Subcutaneous adipose tissue (tissue), 4 donors: ENCODE results near the gene SPTBN1. TPM values are rescaled to one million over a fixed set of nuclear protein-coding genes. Genes with fewer than 3 reads are reported as not detected.

Source experiments
- total RNA-seq, 4 donors: library from RNA; depleted of rRNA; stranded (reverse); fragments of >200 nt; gene quantifications; one replicate each; pipeline ENCODE4 v1.1.0, GENCODE V29; 2016
- TF ChIP-seq, protein P1 (sequence below): fragments of 450-650 bp; IDR thresholded peaks from one replicate; pipeline ENCODE4 v1.5.1; 2016; ENCODE audit warnings: low read depth, mild to moderate bottlenecking, control low read depth, antibody characterized with exemption, moderate library complexity

SPTBN1 gene
- total RNA-seq, 4 donors from 2014 or later: 655 to 1,523 (median 889) TPM

DNA sequence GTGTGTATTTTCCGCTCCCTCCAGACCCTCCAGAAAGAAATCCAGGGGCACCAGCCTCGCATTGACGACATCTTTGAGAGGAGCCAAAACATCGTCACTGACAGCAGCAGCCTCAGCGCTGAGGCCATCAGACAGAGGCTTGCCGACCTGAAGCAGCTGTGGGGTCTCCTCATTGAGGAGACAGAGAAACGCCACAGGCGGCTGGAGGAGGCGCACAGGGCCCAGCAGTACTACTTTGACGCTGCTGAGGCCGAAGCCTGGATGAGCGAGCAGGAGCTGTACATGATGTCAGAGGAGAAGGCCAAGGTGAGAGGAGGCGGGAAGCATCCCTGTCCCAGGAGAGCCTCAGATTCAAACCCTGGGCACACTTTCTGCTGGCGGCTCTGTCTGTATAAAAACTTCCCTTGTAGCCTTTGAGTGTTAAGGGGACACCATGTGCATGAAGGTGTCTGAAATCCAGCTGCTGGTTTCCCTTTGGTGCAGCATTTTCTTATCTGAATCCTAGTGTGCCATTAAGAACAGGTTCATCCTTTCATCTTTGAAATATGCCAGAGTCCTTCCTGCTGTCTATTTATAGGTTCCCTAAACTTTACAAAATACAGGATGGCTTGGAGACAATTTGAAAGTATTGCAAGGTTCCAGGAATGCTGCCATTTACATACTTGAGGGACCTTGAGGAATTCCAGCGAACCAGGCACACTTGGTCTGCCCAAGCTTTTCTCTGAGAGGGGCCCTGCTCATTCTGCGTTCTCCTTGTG is 190.2 kb downstream of the SPTBN1 start:
- TF ChIP-seq, protein P1, sequence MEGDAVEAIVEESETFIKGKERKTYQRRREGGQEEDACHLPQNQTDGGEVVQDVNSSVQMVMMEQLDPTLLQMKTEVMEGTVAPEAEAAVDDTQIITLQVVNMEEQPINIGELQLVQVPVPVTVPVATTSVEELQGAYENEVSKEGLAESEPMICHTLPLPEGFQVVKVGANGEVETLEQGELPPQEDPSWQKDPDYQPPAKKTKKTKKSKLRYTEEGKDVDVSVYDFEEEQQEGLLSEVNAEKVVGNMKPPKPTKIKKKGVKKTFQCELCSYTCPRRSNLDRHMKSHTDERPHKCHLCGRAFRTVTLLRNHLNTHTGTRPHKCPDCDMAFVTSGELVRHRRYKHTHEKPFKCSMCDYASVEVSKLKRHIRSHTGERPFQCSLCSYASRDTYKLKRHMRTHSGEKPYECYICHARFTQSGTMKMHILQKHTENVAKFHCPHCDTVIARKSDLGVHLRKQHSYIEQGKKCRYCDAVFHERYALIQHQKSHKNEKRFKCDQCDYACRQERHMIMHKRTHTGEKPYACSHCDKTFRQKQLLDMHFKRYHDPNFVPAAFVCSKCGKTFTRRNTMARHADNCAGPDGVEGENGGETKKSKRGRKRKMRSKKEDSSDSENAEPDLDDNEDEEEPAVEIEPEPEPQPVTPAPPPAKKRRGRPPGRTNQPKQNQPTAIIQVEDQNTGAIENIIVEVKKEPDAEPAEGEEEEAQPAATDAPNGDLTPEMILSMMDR: no peak

DNA sequence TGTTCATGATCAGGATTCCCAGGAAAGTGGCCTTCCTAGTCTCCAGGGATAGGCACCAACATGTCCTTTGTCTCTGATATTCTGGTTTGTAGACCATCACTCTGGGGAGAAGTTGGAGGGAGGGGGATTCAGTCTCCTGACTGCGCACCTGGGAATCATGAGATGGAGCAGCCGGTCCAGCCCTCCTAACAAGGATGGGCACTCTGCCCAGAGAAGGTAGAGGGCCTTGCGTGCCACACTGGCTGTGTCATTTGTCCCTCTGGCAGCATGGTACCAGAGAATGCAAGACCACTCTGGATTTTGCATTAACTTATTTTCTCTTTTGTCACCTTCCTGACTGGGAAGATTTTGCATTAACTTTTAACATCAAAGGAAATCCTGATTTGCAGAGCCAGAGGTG is 192.1 kb downstream of the SPTBN1 start:
- TF ChIP-seq, protein P1: no peak

DNA sequence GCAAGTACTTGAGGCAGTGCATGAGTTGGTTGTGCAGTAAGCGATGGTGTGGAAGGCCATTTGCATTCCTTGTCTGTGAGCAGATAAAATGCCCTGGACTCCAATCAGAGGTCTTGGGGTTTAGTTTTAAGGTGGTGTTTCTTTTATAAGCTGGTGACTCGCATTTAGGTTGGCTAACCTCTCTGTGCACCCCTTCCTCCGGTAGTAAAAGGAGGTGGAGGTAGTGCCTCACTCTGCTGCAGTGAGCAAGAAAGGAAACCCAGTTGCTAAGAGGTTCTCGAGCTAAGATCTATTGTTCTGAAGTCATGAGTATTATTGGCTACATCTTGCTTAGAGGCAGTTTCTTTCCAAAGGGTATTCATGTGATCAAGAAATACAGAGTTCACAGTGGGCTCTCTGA is 193.1 kb downstream of the SPTBN1 start:
- TF ChIP-seq, protein P1: no peak

DNA sequence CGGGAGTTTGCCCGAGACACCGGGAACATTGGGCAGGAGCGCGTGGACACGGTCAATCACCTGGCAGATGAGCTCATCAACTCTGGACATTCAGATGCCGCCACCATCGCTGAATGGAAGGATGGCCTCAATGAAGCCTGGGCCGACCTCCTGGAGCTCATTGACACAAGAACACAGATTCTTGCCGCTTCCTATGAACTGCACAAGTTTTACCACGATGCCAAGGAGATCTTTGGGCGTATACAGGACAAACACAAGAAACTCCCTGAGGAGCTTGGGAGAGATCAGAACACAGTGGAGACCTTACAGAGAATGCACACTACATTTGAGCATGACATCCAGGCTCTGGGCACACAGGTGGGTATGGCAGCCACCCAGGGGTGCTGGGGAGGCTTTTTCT is 193.5 kb downstream of the SPTBN1 start:
- TF ChIP-seq, protein P1: no peak

DNA sequence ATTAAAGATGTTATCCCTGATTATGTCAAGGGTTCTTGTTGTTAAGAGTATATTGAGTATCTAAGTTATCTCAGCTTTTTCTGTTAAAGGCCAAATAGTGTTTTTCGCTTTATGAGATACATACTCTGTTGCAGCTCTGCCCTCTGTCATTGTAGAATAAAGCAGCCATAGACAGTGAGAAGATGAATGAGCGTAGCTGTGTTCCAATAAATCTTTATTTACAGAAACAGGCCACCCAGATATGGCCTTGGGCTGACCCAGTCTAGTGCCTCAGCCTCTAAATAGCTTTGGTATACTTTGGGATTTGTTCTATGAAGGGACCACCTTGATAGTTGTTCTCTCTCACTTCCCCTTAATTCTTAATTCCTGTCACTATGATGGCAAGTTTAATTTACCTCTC is 194.5 kb downstream of the SPTBN1 start:
- TF ChIP-seq, protein P1: no peak

DNA sequence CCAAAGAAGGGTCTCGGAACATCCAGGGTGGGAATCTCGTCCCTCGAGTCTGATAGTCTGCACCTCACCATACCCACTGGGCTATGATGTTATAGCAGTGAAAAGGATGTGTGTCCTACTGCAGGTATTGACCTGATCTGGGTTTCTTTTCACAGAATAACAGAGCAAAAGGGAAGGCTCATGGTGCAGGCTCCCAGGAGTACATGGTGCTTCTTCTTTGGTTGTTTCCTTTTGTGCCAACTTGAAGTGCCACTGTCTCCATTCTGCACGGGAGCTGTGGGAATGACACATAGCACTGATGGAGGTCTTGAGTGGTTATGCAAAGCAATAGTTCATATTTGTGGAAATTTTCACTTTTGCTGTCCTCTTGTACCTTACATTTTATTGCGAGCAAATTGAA is 195.2 kb downstream of the SPTBN1 start:
- TF ChIP-seq, protein P1: no peak

DNA sequence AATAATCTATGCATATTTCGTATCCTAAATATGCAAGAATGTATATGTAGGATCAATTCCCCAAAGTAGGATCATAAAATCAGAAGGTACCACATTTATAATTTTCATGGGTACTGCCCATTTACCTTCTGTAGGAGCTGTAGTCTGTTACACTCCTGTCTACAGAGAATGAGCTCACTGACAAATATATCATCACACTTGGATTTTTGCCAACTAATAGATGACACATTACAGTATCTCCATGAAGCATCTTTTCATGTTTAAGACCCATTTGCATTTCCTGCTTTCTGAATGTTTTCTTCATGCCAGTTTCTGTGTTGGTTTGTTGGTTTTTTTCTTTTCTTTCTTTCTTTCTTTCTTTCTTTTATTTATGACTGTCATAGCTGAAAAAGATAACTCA is 196.4 kb downstream of the SPTBN1 start:
- TF ChIP-seq, protein P1: no peak
